HepG2 (cell line): Measurements from ENCODE around the gene PIEZO1. TPM values are rescaled to one million over a fixed set of nuclear protein-coding genes. Genes with fewer than 3 reads are reported as not detected.

Experiments used
- ATAC-seq: fragments of 200-7000 bp; cut with Tn5 transposase; 3 replicates; pipeline ENCODE4 v1.9.1; 2020; ENCODE audit warnings: mild to moderate bottlenecking, moderate library complexity
- BruUV-seq: library from RNA; stranded (reverse); fragments of 400-500 nt; replicated peaks from 2 replicates; lab custom pipeline; 2021; lab: Mats Ljungman, UMichigan
- CTCF ChIA-PET: fragments of 300-600 bp; formaldehyde crosslinking; extraction: SDS; loops from one replicate; lab custom pipeline; 2021; ENCODE audit warnings: low total read pairs, inconsistent platforms, low intra/inter-chr PET ratio; lab: Yijun Ruan, JAX
- POLR2A ChIA-PET: fragments of 350-600 bp; sonication (Branson Sonifier 250); formaldehyde crosslinking; loops from one replicate; lab custom pipeline; 2020; ENCODE audit warnings: antibody characterized with exemption, inconsistent platforms; lab: Yijun Ruan, JAX
- DNase-seq: peaks from one replicate; pipeline ENCODE4 v3.0.0-alpha.2; 2015; ENCODE audit warnings: low spot score
- FAIRE-seq: peaks from 3 replicates; lab custom pipeline; 2011; peaks lifted over from hg19 to GRCh38; lab: Jason Lieb, UNC
- H2AFZ ChIP-seq: one replicate; pipeline ENCODE4 v1.6.1; 2011; ENCODE audit warnings: low read length, inconsistent platforms
- H3K27ac ChIP-seq: fragments of 300-600 bp; 3 replicates; pipeline ENCODE4 v1.8.0; 2011; ENCODE audit warnings: mixed run types, mild to moderate bottlenecking, mixed read lengths, low read length, inconsistent platforms; ENCODE audit not compliant: insufficient read depth; ENCODE audit errors: extremely low read length
- H3K27me3 ChIP-seq, 2 experiments: fragments of 200-600 bp in 1 of 2; 2 replicates in 1 of 2; 3 replicates in 1 of 2; pipeline versions ENCODE4 v1.6.0 to v1.8.0; 2011; ENCODE audit warnings: low read length in 2 of 2, mild to moderate bottlenecking in 2 of 2, moderate library complexity in 2 of 2, inconsistent platforms in 1 of 2; ENCODE audit not compliant: insufficient read depth in 2 of 2, control insufficient read depth in 1 of 2
- H3K36me3 ChIP-seq, 2 experiments: fragments of 200-600 bp in 1 of 2; replicated peaks in 1 of 2; 2 replicates in 1 of 2; 3 replicates in 1 of 2; pipeline versions ENCODE4 v1.5.1 to v1.8.0; 2011; ENCODE audit warnings: low read length in 2 of 2, inconsistent platforms in 1 of 2; ENCODE audit not compliant: insufficient read depth in 2 of 2, control insufficient read depth in 1 of 2
- H3K4me1 ChIP-seq: 2 replicates; pipeline ENCODE4 v1.5.1; 2012; ENCODE audit warnings: low read length, inconsistent platforms; ENCODE audit not compliant: insufficient read depth
- H3K4me2 ChIP-seq: 2 replicates; pipeline ENCODE4 v1.6.0; 2011; ENCODE audit warnings: low read depth, low read length, inconsistent platforms
- H3K4me3 ChIP-seq, 3 experiments: fragments of 200-600 bp in 1 of 3; sonication (generic), shearing (Covaris generic) in 1 of 3; replicated peaks in 1 of 3; 2 replicates each; pipeline ENCODE4 v1.5.1; 2011 to 2016; ENCODE audit warnings: low read length in 3 of 3, inconsistent platforms in 2 of 3, low read depth in 2 of 3, mild to moderate bottlenecking in 2 of 3, control low read depth in 1 of 3, mixed read lengths in 1 of 3; ENCODE audit not compliant: insufficient read depth in 1 of 3
- H3K79me2 ChIP-seq: one replicate; pipeline ENCODE4 v1.6.1; 2011; ENCODE audit warnings: low read length, inconsistent platforms; ENCODE audit not compliant: insufficient read depth
- H3K9ac ChIP-seq: 2 replicates; pipeline ENCODE4 v1.6.0; 2011; ENCODE audit warnings: mild to moderate bottlenecking, low read depth, low read length, inconsistent platforms; ENCODE audit not compliant: insufficient read depth
- H3K9me3 ChIP-seq: 2 replicates; pipeline ENCODE4 v1.5.1; 2012; ENCODE audit warnings: mild to moderate bottlenecking, low read length
- H4K20me1 ChIP-seq: 2 replicates; pipeline ENCODE4 v1.6.0; 2011; ENCODE audit warnings: inconsistent platforms, mild to moderate bottlenecking, low read length, moderate library complexity; ENCODE audit not compliant: insufficient read depth
- ATF7 ChIP-seq, 2 experiments: fragments of 450-650 bp in 1 of 2; sonication (generic) in 1 of 2; formaldehyde crosslinking in 1 of 2; IDR thresholded peaks; 2 replicates each; pipeline versions ENCODE4 v1.4.0 to v1.6.1; 2016 to 2020; ENCODE audit warnings: antibody characterized with exemption in 1 of 2, mild to moderate bottlenecking in 1 of 2, missing genetic modification reagents in 1 of 2
- CHCHD3 ChIP-seq: sonication (generic); formaldehyde crosslinking; IDR thresholded peaks from 2 replicates; pipeline ENCODE4 v1.8.0; 2022; ENCODE audit warnings: mild to moderate bottlenecking, missing genetic modification reagents, moderate library complexity
- FOSL2 ChIP-seq: sonication (generic); formaldehyde crosslinking; IDR thresholded peaks from 2 replicates; pipeline ENCODE4 v1.4.0; 2020; ENCODE audit warnings: missing genetic modification reagents
- GFI1 ChIP-seq: sonication (generic); formaldehyde crosslinking; IDR thresholded peaks from 2 replicates; pipeline ENCODE4 v1.5.0; 2020; ENCODE audit warnings: missing genetic modification reagents, mild to moderate bottlenecking, borderline replicate concordance
- KDM5B ChIP-seq: sonication (generic); formaldehyde crosslinking; IDR thresholded peaks from 2 replicates; pipeline ENCODE4 v1.4.0; 2020; ENCODE audit warnings: missing genetic modification reagents, mild to moderate bottlenecking, borderline replicate concordance
- NCOA2 ChIP-seq: sonication (generic); formaldehyde crosslinking; IDR thresholded peaks from 2 replicates; pipeline ENCODE4 v1.8.0; 2022; ENCODE audit warnings: inconsistent platforms
- NFIB ChIP-seq: sonication (generic); formaldehyde crosslinking; IDR thresholded peaks from 2 replicates; pipeline ENCODE4 v1.9.0; 2021; ENCODE audit warnings: missing genetic modification reagents, mild to moderate bottlenecking, borderline replicate concordance
- SALL1 ChIP-seq: sonication (generic); formaldehyde crosslinking; IDR thresholded peaks from 2 replicates; pipeline ENCODE4 v1.8.0; 2022; ENCODE audit warnings: mild to moderate bottlenecking, missing genetic modification reagents
- SOX13 ChIP-seq, 3 experiments: fragments of 450-650 bp in 1 of 3; sonication (generic) in 1 of 3; formaldehyde crosslinking in 1 of 3; IDR thresholded peaks in 2 of 3; conservative IDR thresholded peaks in 1 of 3; 2 replicates each; pipeline versions ENCODE4 v1.5.0 to v1.6.1; 2016 to 2020; ENCODE audit warnings: antibody characterized with exemption in 1 of 3, mild to moderate bottlenecking in 1 of 3, missing compliant biosample characterization in 1 of 3, missing genetic modification reagents in 1 of 3, moderate library complexity in 1 of 3
- SP1 ChIP-seq, 2 experiments: fragments of 450-650 bp in 1 of 2; sonication (generic) in 1 of 2; formaldehyde crosslinking in 1 of 2; IDR thresholded peaks; 2 replicates each; pipeline versions ENCODE4 v1.4.0 to v1.6.1; 2016 to 2020; ENCODE audit warnings: missing genetic modification reagents in 1 of 2
- XRCC5 ChIP-seq: fragments of 200-400 bp; formaldehyde crosslinking; optimal IDR thresholded peaks from 2 replicates; pipeline ENCODE3; 2017; ENCODE audit warnings: mild to moderate bottlenecking, low read length
- ZNF510 ChIP-seq: sonication (generic); formaldehyde crosslinking; IDR thresholded peaks from 2 replicates; pipeline ENCODE4 v1.4.0; 2020; ENCODE audit warnings: low read depth, mild to moderate bottlenecking, missing genetic modification reagents
- ZNF788 ChIP-seq: sonication (generic); formaldehyde crosslinking; IDR thresholded peaks from 2 replicates; pipeline ENCODE4 v1.5.0; 2020; ENCODE audit warnings: mild to moderate bottlenecking, missing genetic modification reagents, borderline replicate concordance
- WGBS: methylation state at CpG from one replicate; pipeline ENCODE4 v1.1.6; 2017; ENCODE audit warnings: low lambda C conversion rate; 5-methylcytosine and 5-hydroxymethylcytosine counted together
- in situ Hi-C: cut with HindIII; loops from 2 replicates; pipeline ENCODE4 v1.10.0; 2017; ENCODE audit warnings: low pct_unique_long_range_greater_than_20kb; ENCODE audit not compliant: extremely low pct_ligation_motif_present
- intact Hi-C: fragments of 100-400 bp; cut with micrococcal nuclease; formaldehyde crosslinking; loops from one replicate; pipeline ENCODE4 v1.10.0; 2022; ENCODE audit not compliant: unreplicated experiment
- polyA plus RNA-seq, 8 experiments: library from polyadenylated mRNA; depleted of rRNA in 3 of 8; stranded (reverse) in 7 of 8; unstranded in 1 of 8; fragments of >200 nt; fragmentation: Illumina TruSeq in 4 of 8; extraction: Trizol in 4 of 8; gene quantifications; 2 replicates each; pipeline versions ENCODE4 v1.2.1 to v1.2.3, GENCODE V29; 2011 to 2016; ENCODE audit warnings: low read depth in 4 of 8, missing spikeins in 1 of 8, mixed read lengths in 1 of 8; ENCODE audit not compliant: insufficient read depth in 1 of 8
- total RNA-seq, 5 experiments: library from RNA; depleted of rRNA; stranded (reverse); fragments of >200 nt; fragmentation: Illumina TruSeq; extraction: Trizol; gene quantifications; 2 replicates each; pipeline ENCODE4 v1.2.3, GENCODE V29; 2016; ENCODE audit warnings: low read depth in 1 of 5
- TF ChIP-seq, protein P1 (sequence below): sonication (generic); formaldehyde crosslinking; IDR thresholded peaks from 2 replicates; pipeline ENCODE4 v1.9.0; 2022; ENCODE audit warnings: missing genetic modification reagents, mild to moderate bottlenecking, borderline replicate concordance
- TF ChIP-seq, protein P2 (sequence below): sonication (generic); formaldehyde crosslinking; IDR thresholded peaks from 2 replicates; pipeline ENCODE4 v1.4.0; 2020; ENCODE audit warnings: missing genetic modification reagents, low read depth, mild to moderate bottlenecking, borderline replicate concordance
- TF ChIP-seq, protein P3 (sequence below): sonication (generic); formaldehyde crosslinking; IDR thresholded peaks from 2 replicates; pipeline ENCODE4 v1.4.0; 2020; ENCODE audit warnings: missing genetic modification reagents

The PIEZO1 gene
- total and polyA plus RNA-seq, 2 of the 13 experiments (the other 11 are each of a cell fraction or from before 2014, with no cell fraction given) = 67.9 to 85.0 TPM

DNA sequence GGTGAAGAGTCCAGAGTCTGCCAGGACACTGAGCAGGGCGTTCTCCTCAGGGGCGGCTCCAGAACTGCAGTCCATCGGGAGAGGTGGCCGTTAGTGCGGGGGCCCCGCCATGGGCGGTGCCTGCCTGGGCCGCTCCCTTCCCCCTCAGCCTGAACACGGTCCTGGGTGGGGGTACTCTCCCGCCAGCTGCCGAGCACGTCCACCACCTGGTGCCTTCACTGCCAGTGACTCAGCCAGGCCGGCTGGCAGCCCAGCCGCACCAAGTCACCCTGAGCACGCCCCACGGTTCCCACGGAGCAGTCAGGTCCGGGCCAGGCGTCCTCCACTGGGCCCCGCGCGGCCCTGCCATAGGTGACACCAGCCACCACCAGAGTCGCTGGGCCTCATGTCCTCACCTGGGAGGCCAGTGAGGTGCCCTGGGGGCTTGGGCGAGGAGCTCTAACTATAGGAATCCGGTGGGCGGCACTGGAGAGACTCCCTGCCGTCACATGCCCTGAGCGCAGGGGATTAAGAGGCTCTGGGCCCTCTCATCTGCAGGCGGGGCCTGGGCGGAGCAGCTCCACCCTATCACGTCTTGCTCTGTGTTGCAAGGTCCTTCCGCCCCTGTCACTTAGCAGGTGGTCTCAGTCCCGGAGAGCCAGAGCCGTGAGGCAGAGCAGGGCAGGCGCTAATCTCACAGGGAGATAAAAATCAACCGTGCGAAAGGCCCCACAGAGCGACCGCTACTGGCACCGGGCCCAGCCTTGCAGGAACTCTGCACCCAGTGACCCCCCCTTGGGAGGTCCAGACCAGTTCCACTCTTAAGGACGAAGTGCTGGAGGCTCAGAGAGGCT lies 14.3 kb downstream of the PIEZO1 start:
- 58% methylated on average over 21 of the region's 41 CpGs for whole genome bisulfite sequencing
- no TSS peak for BruUV-seq
- peaks cover 0 to 4% of the 10 kb centered on the region in 2 experiments; a peak in 2 of 5 replicates for H3K36me3 ChIP-seq
- ATAC-seq (peak; percentile 64), FAIRE-seq (peak; percentile 86), DNase-seq (peak; percentile 81)
- H2AFZ ChIP-seq = no peak overlapping the region
- ChIA-PET POLR2A (interaction anchor here (1.0 to 1.6 kb wide), 6 partner anchors 9 to 40 kb away, joined by 3 to 8 read pairs (median 5); partner anchors contain the start of gene PIEZO1), CTCF (no interaction called here)
- intact Hi-C loops = loop anchor here (1.0 to 2.0 kb wide), 2 partner anchors 14 to 22 kb away; partner anchors contain the start of gene PIEZO1
- H3K9ac ChIP-seq = peak overlapping the region; percentile 32
- H3K79me2 ChIP-seq = peaks cover 35% of the 10 kb centered on the region
- peak overlapping the region; percentile 43 for H3K4me2 ChIP-seq
- peak overlapping the region in 2 of 3 experiments; percentile 19 to 41; a peak in 3 of 6 replicates for H3K4me3 ChIP-seq
- H3K9me3 ChIP-seq = no peaks in the 10 kb centered on the region
- peak overlapping the region; percentile 26 for H3K27ac ChIP-seq
- no peaks in the 10 kb centered on the region for H3K27me3 ChIP-seq
- in situ Hi-C loops = no loop called here
- H4K20me1 ChIP-seq = peaks cover 16% of the 10 kb centered on the region; the same call in 1 of the 2 replicates
- H3K4me1 ChIP-seq = peaks cover 36% of the 10 kb centered on the region
- TF ChIP-seq ZNF510 = no peak
- TF ChIP-seq, protein P1, sequence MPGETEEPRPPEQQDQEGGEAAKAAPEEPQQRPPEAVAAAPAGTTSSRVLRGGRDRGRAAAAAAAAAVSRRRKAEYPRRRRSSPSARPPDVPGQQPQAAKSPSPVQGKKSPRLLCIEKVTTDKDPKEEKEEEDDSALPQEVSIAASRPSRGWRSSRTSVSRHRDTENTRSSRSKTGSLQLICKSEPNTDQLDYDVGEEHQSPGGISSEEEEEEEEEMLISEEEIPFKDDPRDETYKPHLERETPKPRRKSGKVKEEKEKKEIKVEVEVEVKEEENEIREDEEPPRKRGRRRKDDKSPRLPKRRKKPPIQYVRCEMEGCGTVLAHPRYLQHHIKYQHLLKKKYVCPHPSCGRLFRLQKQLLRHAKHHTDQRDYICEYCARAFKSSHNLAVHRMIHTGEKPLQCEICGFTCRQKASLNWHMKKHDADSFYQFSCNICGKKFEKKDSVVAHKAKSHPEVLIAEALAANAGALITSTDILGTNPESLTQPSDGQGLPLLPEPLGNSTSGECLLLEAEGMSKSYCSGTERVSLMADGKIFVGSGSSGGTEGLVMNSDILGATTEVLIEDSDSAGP = peak; percentile 61; the same call in 1 of the 2 replicates
- TF ChIP-seq SALL1 (CRISPR knock-in tag) = peak; percentile 57; the same call in 1 of the 2 replicates
- TF ChIP-seq NCOA2 (CRISPR knock-in tag) = 0 out of 2 replicates have a peak, but pooled peaks have one; percentile 31
- TF ChIP-seq, protein P2, sequence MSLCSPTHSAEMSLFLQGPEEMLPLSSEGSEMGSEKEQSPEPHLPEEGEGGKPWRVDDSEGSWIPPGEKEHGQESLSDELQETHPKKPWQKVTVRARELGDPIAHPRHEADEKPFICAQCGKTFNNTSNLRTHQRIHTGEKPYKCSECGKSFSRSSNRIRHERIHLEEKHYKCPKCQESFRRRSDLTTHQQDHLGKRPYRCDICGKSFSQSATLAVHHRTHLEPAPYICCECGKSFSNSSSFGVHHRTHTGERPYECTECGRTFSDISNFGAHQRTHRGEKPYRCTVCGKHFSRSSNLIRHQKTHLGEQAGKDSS (CRISPR knock-in tag) = peak; percentile 18; the same call in 1 of the 2 replicates
- TF ChIP-seq ZNF788 (CRISPR knock-in tag) = peak; percentile 44; the same call in 1 of the 2 replicates
- TF ChIP-seq XRCC5 = peak; percentile 71
- TF ChIP-seq, protein P3, sequence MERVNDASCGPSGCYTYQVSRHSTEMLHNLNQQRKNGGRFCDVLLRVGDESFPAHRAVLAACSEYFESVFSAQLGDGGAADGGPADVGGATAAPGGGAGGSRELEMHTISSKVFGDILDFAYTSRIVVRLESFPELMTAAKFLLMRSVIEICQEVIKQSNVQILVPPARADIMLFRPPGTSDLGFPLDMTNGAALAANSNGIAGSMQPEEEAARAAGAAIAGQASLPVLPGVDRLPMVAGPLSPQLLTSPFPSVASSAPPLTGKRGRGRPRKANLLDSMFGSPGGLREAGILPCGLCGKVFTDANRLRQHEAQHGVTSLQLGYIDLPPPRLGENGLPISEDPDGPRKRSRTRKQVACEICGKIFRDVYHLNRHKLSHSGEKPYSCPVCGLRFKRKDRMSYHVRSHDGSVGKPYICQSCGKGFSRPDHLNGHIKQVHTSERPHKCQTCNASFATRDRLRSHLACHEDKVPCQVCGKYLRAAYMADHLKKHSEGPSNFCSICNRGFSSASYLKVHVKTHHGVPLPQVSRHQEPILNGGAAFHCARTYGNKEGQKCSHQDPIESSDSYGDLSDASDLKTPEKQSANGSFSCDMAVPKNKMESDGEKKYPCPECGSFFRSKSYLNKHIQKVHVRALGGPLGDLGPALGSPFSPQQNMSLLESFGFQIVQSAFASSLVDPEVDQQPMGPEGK (CRISPR knock-in tag) = peak; percentile 97
- peak; percentile 13; the same call in 1 of the 2 replicates for TF ChIP-seq FOSL2 (CRISPR knock-in tag)
- TF ChIP-seq KDM5B = 0 out of 2 replicates have a peak, but pooled peaks have one; percentile 21
- TF ChIP-seq ATF7 (IDR thresholded peaks at IDR 0.05) = no peak
- TF ChIP-seq ATF7 (CRISPR knock-in tag; IDR thresholded peaks at IDR 0.05) = no peak
- no peak for TF ChIP-seq CHCHD3 (CRISPR knock-in tag)
- no peak for TF ChIP-seq SOX13 (IDR thresholded peaks at IDR 0.05)
- TF ChIP-seq SOX13 (CRISPR knock-in tag; conservative IDR thresholded peaks at IDR 0.05 in 1 of 2, IDR thresholded peaks at IDR 0.05 in 1 of 2) = peak in 1 of 2 experiments; percentile 29; a peak in 2 of 4 replicates
- TF ChIP-seq NFIB (CRISPR knock-in tag) = 0 out of 2 replicates have a peak, but pooled peaks have one; percentile 7
- no peak for TF ChIP-seq GFI1 (CRISPR knock-in tag)
- no peak for TF ChIP-seq SP1 (IDR thresholded peaks at IDR 0.05)
- peak; percentile 48; the same call in 1 of the 2 replicates for TF ChIP-seq SP1 (CRISPR knock-in tag; IDR thresholded peaks at IDR 0.05)
